GM23338 (cell line): ENCODE measurements around the gene SLC13A3. TPM values are rescaled to one million over a fixed set of nuclear protein-coding genes. Genes with fewer than 3 reads are reported as not detected.
A peak's percentile ranks its signal among the peaks of the same experiment; 100 is the strongest.

Experiments used
- ATAC-seq: fragments of 200-7000 bp; cut with Tn5 transposase; 3 replicates; pipeline ENCODE4 v1.9.1; 2020
- DNase-seq: peaks from one replicate; pipeline ENCODE4 v3.0.0-alpha.2; 2015; ENCODE audit warnings: low spot score
- H2AFZ ChIP-seq: fragments of 200-600 bp; sonication (generic); 2 replicates; pipeline ENCODE4 v1.8.0; 2016; ENCODE audit warnings: antibody characterized with exemption, mild to moderate bottlenecking, moderate library complexity
- H3F3A ChIP-seq: fragments of 200-600 bp; sonication (generic); replicated peaks from 2 replicates; pipeline ENCODE4 v1.8.0; 2017; ENCODE audit warnings: antibody characterized with exemption, mixed run types, low read depth
- H3K27ac ChIP-seq: fragments of 200-600 bp; sonication (generic); 2 replicates; pipeline ENCODE4 v1.6.1; 2016; ENCODE audit warnings: low read depth
- H3K27me3 ChIP-seq: fragments of 200-600 bp; sonication (generic); 2 replicates; pipeline ENCODE4 v1.8.0; 2016; ENCODE audit warnings: mild to moderate bottlenecking, mixed run types, moderate library complexity; ENCODE audit not compliant: insufficient read depth
- H3K36me3 ChIP-seq: fragments of 200-600 bp; sonication (generic); 2 replicates; pipeline ENCODE4 v1.8.0; 2016; ENCODE audit warnings: mild to moderate bottlenecking; ENCODE audit not compliant: insufficient read depth
- H3K4me1 ChIP-seq: fragments of 200-600 bp; sonication (generic); 2 replicates; pipeline ENCODE4 v1.8.0; 2016; ENCODE audit warnings: mild to moderate bottlenecking, moderate library complexity; ENCODE audit not compliant: insufficient read depth
- H3K4me2 ChIP-seq: fragments of 200-600 bp; sonication (generic); 2 replicates; pipeline ENCODE4 v1.7.1; 2017; ENCODE audit warnings: mixed run types
- H3K4me3 ChIP-seq: fragments of 200-600 bp; sonication (generic); 2 replicates; pipeline ENCODE4 v1.6.1; 2016; ENCODE audit warnings: mixed run types
- H3K79me2 ChIP-seq: fragments of 200-600 bp; sonication (generic); replicated peaks from 2 replicates; pipeline ENCODE4 v1.8.0; 2017; ENCODE audit warnings: mild to moderate bottlenecking; ENCODE audit not compliant: insufficient read depth
- H3K9me2 ChIP-seq: fragments of 200-600 bp; sonication (generic); 2 replicates; pipeline ENCODE4 v1.8.0; 2017; ENCODE audit not compliant: insufficient read depth
- H4K20me1 ChIP-seq: fragments of 200-600 bp; sonication (generic); replicated peaks from 2 replicates; pipeline ENCODE4 v1.8.0; 2017; ENCODE audit warnings: mild to moderate bottlenecking; ENCODE audit not compliant: insufficient read depth
- H3K27ac Mint-ChIP-seq: 2 replicates; pipeline ENCODE4 v1.8.0; 2020; ENCODE audit warnings: inconsistent platforms, mild to moderate bottlenecking, moderate library complexity, mixed read lengths
- H3K27me3 Mint-ChIP-seq: 3 replicates; pipeline ENCODE4 v1.8.0; 2022; ENCODE audit warnings: low read depth, mild to moderate bottlenecking, moderate library complexity, mixed read lengths, inconsistent platforms; ENCODE audit not compliant: insufficient read depth, poor library complexity
- H3K36me3 Mint-ChIP-seq: 3 replicates; pipeline ENCODE4 v1.8.0; 2021; ENCODE audit warnings: low read depth, mild to moderate bottlenecking, inconsistent platforms, moderate library complexity, mixed read lengths
- H3K4me1 Mint-ChIP-seq: 3 replicates; pipeline ENCODE4 v1.8.0; 2020; ENCODE audit warnings: mild to moderate bottlenecking, inconsistent platforms, mixed read lengths
- H3K4me3 Mint-ChIP-seq: 3 replicates; pipeline ENCODE4 v1.8.0; 2021; ENCODE audit warnings: moderate library complexity, mild to moderate bottlenecking, inconsistent platforms, mixed read lengths
- H3K9me3 Mint-ChIP-seq: 3 replicates; pipeline ENCODE4 v1.8.0; 2020; ENCODE audit warnings: moderate library complexity, mild to moderate bottlenecking, inconsistent platforms, mixed read lengths
- ETS1 ChIP-seq: IDR thresholded peaks from 2 replicates; pipeline ENCODE4 v1.6.1; 2016; ENCODE audit warnings: antibody characterized with exemption
- EZH2 ChIP-seq: fragments of 200-600 bp; sonication (generic); IDR thresholded peaks from one replicate; pipeline ENCODE4 v1.8.0; 2017; ENCODE audit warnings: antibody characterized with exemption, mild to moderate bottlenecking, low read depth; ENCODE audit not compliant: unreplicated experiment
- EZH2phosphoT487 ChIP-seq: fragments of 200-600 bp; sonication (generic); IDR thresholded peaks from one replicate; pipeline ENCODE4 v1.8.1; 2018; ENCODE audit warnings: antibody characterized with exemption; ENCODE audit not compliant: unreplicated experiment
- NANOG ChIP-seq: IDR thresholded peaks from 2 replicates; pipeline ENCODE4 v1.6.1; 2016; ENCODE audit warnings: antibody characterized with exemption, borderline replicate concordance
- polyA plus RNA-seq: library from polyadenylated mRNA; unstranded; fragments of >200 nt; fragmentation: Nextera tagmentation; extraction: Ambion mirVana; gene quantifications from 2 replicates; pipeline ENCODE4 v1.2.1, GENCODE V29; 2016
- total RNA-seq: library from RNA; depleted of rRNA; stranded (reverse); fragments of >200 nt; shearing (Covaris generic); gene quantifications from 2 replicates; pipeline ENCODE4 v1.2.3, GENCODE V29; 2014
- TF ChIP-seq, protein P1 (sequence below): IDR thresholded peaks from one replicate; pipeline ENCODE4 v1.6.1; 2018; ENCODE audit warnings: antibody characterized with exemption; ENCODE audit not compliant: unreplicated experiment
- TF ChIP-seq, protein P2 (sequence below), 2 experiments: fragments of 200-600 bp in 1 of 2; sonication (generic) in 1 of 2; conservative IDR thresholded peaks; 2 replicates each; pipeline versions ENCODE4 v1.5.1 to v1.6.1; 2016 to 2017; ENCODE audit warnings: antibody characterized with exemption in 2 of 2, low read depth in 2 of 2, mild to moderate bottlenecking in 2 of 2, moderate library complexity in 1 of 2

The SLC13A3 gene
- total and polyA plus RNA-seq, 2 experiments from 2014 or later: 8.6 to 9.1 TPM

- TF ChIP-seq, protein P1, sequence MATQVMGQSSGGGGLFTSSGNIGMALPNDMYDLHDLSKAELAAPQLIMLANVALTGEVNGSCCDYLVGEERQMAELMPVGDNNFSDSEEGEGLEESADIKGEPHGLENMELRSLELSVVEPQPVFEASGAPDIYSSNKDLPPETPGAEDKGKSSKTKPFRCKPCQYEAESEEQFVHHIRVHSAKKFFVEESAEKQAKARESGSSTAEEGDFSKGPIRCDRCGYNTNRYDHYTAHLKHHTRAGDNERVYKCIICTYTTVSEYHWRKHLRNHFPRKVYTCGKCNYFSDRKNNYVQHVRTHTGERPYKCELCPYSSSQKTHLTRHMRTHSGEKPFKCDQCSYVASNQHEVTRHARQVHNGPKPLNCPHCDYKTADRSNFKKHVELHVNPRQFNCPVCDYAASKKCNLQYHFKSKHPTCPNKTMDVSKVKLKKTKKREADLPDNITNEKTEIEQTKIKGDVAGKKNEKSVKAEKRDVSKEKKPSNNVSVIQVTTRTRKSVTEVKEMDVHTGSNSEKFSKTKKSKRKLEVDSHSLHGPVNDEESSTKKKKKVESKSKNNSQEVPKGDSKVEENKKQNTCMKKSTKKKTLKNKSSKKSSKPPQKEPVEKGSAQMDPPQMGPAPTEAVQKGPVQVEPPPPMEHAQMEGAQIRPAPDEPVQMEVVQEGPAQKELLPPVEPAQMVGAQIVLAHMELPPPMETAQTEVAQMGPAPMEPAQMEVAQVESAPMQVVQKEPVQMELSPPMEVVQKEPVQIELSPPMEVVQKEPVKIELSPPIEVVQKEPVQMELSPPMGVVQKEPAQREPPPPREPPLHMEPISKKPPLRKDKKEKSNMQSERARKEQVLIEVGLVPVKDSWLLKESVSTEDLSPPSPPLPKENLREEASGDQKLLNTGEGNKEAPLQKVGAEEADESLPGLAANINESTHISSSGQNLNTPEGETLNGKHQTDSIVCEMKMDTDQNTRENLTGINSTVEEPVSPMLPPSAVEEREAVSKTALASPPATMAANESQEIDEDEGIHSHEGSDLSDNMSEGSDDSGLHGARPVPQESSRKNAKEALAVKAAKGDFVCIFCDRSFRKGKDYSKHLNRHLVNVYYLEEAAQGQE: no peak
- TF ChIP-seq NANOG (no peak), ETS1 (no peak), EZH2 (no peak)
- TF ChIP-seq, protein P2, sequence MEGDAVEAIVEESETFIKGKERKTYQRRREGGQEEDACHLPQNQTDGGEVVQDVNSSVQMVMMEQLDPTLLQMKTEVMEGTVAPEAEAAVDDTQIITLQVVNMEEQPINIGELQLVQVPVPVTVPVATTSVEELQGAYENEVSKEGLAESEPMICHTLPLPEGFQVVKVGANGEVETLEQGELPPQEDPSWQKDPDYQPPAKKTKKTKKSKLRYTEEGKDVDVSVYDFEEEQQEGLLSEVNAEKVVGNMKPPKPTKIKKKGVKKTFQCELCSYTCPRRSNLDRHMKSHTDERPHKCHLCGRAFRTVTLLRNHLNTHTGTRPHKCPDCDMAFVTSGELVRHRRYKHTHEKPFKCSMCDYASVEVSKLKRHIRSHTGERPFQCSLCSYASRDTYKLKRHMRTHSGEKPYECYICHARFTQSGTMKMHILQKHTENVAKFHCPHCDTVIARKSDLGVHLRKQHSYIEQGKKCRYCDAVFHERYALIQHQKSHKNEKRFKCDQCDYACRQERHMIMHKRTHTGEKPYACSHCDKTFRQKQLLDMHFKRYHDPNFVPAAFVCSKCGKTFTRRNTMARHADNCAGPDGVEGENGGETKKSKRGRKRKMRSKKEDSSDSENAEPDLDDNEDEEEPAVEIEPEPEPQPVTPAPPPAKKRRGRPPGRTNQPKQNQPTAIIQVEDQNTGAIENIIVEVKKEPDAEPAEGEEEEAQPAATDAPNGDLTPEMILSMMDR (conservative IDR thresholded peaks at IDR 0.05; ENCODE audit: low read depth in 2 of 2): no peak
Observed at GRCh38 chr20:46550461-46550860, 100.8 kb downstream of the SLC13A3 start, which contains the start of gene OCSTAMP (continued).

- Histone ChIP-seq H3K4me1 (peaks cover 40% of the 10 kb centered on the region), H3K36me3 (no peaks in the 10 kb centered on the region), H3K27ac (no peak overlapping the region), H3K4me3 (no peak overlapping the region), H3K79me2 (no peaks in the 10 kb centered on the region), H3F3A (no peaks in the 10 kb centered on the region), H2AFZ (no peak overlapping the region), H3K27me3 (no peaks in the 10 kb centered on the region), H3K4me2 (no peak overlapping the region), H4K20me1 (no peaks in the 10 kb centered on the region), H3K9me2 (no peaks in the 10 kb centered on the region)
- TF ChIP-seq, protein P2 (conservative IDR thresholded peaks at IDR 0.05; ENCODE audit: low read depth in 2 of 2): peak; percentile 16 to 29; a peak in 2 of 4 replicates
- TF ChIP-seq EZH2phosphoT487: no peak
- H3K9me3 Mint-ChIP-seq: no peaks in the 10 kb centered on the region
- no peak for ATAC-seq
- peaks cover 7% of the 10 kb centered on the region for H3K27me3 Mint-ChIP-seq
- H3K36me3 Mint-ChIP-seq: no peaks in the 10 kb centered on the region
- no peak for DNase-seq
- H3K4me1 Mint-ChIP-seq: peaks cover 25% of the 10 kb centered on the region
- H3K4me3 Mint-ChIP-seq: no peak overlapping the region
- no peak overlapping the region for H3K27ac Mint-ChIP-seq
Observed at GRCh38 chr20:46549188-46549972, 101.9 kb downstream of the SLC13A3 start.
